ENCODE results near the gene SEMA6D. TPM values are rescaled to one million over a fixed set of nuclear protein-coding genes. Genes with fewer than 3 reads are reported as not detected.

SEMA6D gene
- total RNA-seq, 4 donors from 2014 or later: 3.2 to 14.2 (median 11.8) TPM

DNA sequence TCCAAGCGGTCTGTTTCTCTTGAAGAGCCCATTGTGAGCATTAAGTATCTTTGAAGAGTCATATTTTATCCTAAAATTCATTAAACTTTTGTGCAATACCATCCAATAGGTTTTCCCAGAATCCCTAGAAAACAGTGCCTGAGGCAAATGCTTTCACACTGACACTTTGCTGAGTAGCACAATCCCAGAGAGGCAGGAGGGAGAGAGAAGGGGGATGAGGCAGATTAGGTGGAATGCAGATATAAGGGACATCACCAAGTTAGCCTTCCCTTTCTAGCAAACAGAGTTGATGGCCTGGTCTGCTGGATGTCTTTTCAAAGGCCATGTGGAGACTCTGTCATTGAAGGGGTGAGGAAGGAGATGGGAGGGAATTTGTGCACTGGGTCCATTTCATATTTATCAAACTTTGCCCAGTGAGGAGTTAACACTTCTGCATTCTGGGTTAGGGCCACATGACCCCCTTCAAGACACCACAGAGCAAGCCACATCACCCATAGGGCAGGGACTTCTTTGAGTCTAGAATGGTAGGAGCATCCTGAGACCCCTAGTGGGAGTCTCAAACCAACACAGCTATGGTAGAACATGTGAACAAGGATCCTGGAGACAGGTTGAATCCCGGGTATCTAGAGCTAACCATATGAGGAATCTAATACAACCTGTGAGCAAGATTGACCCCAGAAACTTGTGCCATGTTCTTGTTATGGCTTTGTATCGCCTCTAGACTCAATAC, 32.0 kb upstream of the SEMA6D start:
- Histone ChIP-seq H3K4me1 (no peaks in the 10 kb centered on the region), H3K4me3 (no peak overlapping the region), H3K27ac (no peak overlapping the region), H3K36me3 (no peaks in the 10 kb centered on the region), H3K27me3 (no peaks in the 10 kb centered on the region), H3K9me3 (no peaks in the 10 kb centered on the region)
- 77 to 100% methylated on average over 1 to 2 of the region's 3 CpGs for WGBS, 2 donors (ENCODE audit: low coverage in 1 of 2)
- TF ChIP-seq EP300 (IDR thresholded peaks at IDR 0.05): no peak
- no peak for ATAC-seq

DNA sequence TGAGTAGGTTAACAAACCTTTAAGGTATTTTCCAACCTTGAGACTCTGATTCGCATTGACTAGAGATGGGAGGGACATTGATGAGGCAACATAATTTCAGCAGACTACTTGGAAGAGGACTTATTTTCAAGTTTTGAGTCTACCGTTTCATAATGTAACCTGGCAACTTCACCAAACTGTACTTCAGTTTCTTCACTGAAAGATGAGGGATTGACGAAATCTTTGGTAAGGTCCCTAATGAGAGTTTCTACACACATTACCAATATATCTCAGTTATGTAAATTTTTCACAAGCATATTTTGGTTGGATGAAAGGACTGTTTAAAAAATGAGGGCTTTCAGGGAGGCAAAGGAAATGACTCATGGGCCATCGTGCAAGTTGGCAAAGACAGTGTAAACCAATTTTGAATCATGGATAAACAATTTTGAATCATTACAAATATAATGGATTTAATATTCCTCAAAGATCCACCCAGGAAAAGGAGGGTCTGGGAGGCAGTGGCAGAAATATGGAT, 28.7 kb upstream of the SEMA6D start:
- WGBS, 2 donors (ENCODE audit: low coverage in 1 of 2): 41 to 53% methylated on average over 3 to 4 of the region's 4 CpGs

DNA sequence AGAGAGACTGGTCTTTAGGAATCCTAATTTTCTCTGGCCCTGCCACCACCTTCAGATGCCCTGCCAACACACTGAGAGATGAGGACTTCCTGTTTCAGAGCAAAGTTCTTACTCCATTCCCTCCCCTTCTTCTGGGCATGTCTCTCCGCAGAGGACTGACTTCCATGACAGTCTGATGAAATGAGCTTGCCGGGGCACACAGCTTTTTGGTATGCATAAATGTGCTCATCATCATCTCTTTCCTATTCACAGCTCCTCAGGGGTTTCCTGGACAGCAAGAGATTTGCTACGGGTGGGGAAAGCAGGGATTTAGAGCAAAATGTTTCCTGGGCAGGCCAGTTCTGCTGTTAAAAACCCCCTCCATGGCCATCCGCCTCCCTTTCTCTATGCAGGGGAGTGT, 27.6 kb upstream of the SEMA6D start:
- Histone ChIP-seq H3K27me3 (no peaks in the 10 kb centered on the region), H3K4me3 (no peak overlapping the region), H3K27ac (no peak overlapping the region), H3K4me1 (no peaks in the 10 kb centered on the region), H3K36me3 (no peaks in the 10 kb centered on the region), H3K9me3 (no peaks in the 10 kb centered on the region)
- 89 to 92% methylated on average over 4 of the region's 4 CpGs for WGBS, 2 donors (ENCODE audit: low coverage in 1 of 2)
- ATAC-seq: no peak
- TF ChIP-seq POLR2AphosphoS5 (IDR thresholded peaks at IDR 0.05): no peak
- TF ChIP-seq EP300 (IDR thresholded peaks at IDR 0.05): no peak
- TF ChIP-seq CTCF (IDR thresholded peaks at IDR 0.05): no peak
- TF ChIP-seq POLR2A (IDR thresholded peaks at IDR 0.05): no peak

More for the DNA sequence above, 28.7 kb upstream of the SEMA6D start:
- Histone ChIP-seq H3K36me3 (no peaks in the 10 kb centered on the region), H3K27ac (no peak overlapping the region), H3K9me3 (no peaks in the 10 kb centered on the region), H3K4me3 (no peak overlapping the region), H3K4me1 (no peaks in the 10 kb centered on the region), H3K27me3 (no peaks in the 10 kb centered on the region)
- TF ChIP-seq POLR2A (IDR thresholded peaks at IDR 0.05) (no peak), EP300 (IDR thresholded peaks at IDR 0.05) (no peak), POLR2AphosphoS5 (IDR thresholded peaks at IDR 0.05) (no peak), CTCF (IDR thresholded peaks at IDR 0.05) (no peak)
- peak; percentile 31 for ATAC-seq

GRCh38 chr15:47691882-47692281, 25.4 kb upstream of the SEMA6D start:
- Histone ChIP-seq H3K27ac (no peak overlapping the region), H3K9me3 (no peaks in the 10 kb centered on the region), H3K27me3 (no peaks in the 10 kb centered on the region), H3K4me3 (no peak overlapping the region), H3K4me1 (no peaks in the 10 kb centered on the region), H3K36me3 (no peaks in the 10 kb centered on the region)
- no peak for ATAC-seq
- TF ChIP-seq POLR2AphosphoS5 (IDR thresholded peaks at IDR 0.05): no peak
- TF ChIP-seq CTCF (IDR thresholded peaks at IDR 0.05): no peak
- TF ChIP-seq EP300 (IDR thresholded peaks at IDR 0.05): no peak
- no peak for TF ChIP-seq POLR2A (IDR thresholded peaks at IDR 0.05)
- 35 to 77% methylated on average over 2 of the region's 2 CpGs for WGBS, 2 donors (ENCODE audit: low coverage in 1 of 2)

- H3K27ac ChIP-seq: no peak overlapping the region
- WGBS, 2 donors (ENCODE audit: low coverage in 1 of 2): 92 to 96% methylated on average over 2 of the region's 2 CpGs
- no peak for ATAC-seq
- TF ChIP-seq CTCF (IDR thresholded peaks at IDR 0.05): no peak
- no peak for TF ChIP-seq EP300 (IDR thresholded peaks at IDR 0.05)
- TF ChIP-seq POLR2AphosphoS5 (IDR thresholded peaks at IDR 0.05): no peak
- TF ChIP-seq POLR2A (IDR thresholded peaks at IDR 0.05): no peak
- no peaks in the 10 kb centered on the region for H3K36me3 ChIP-seq
- H3K9me3 ChIP-seq: no peaks in the 10 kb centered on the region
- no peak overlapping the region for H3K4me3 ChIP-seq
- H3K4me1 ChIP-seq: no peaks in the 10 kb centered on the region
- H3K27me3 ChIP-seq: no peaks in the 10 kb centered on the region
These were observed 21.0 kb upstream of the SEMA6D start for GRCh38 chr15:47696351-47696750.

All from gastroesophageal sphincter (tissue), 4 donors.